Measurements from ENCODE around the gene C22orf15. TPM values are rescaled to one million over a fixed set of nuclear protein-coding genes. Genes with fewer than 3 reads are reported as not detected.
A peak's percentile ranks its signal among the peaks of the same experiment; 100 is the strongest.

C22orf15 gene
- total RNA-seq, 1 donor from 2014 or later, result 0.36 TPM

DNA sequence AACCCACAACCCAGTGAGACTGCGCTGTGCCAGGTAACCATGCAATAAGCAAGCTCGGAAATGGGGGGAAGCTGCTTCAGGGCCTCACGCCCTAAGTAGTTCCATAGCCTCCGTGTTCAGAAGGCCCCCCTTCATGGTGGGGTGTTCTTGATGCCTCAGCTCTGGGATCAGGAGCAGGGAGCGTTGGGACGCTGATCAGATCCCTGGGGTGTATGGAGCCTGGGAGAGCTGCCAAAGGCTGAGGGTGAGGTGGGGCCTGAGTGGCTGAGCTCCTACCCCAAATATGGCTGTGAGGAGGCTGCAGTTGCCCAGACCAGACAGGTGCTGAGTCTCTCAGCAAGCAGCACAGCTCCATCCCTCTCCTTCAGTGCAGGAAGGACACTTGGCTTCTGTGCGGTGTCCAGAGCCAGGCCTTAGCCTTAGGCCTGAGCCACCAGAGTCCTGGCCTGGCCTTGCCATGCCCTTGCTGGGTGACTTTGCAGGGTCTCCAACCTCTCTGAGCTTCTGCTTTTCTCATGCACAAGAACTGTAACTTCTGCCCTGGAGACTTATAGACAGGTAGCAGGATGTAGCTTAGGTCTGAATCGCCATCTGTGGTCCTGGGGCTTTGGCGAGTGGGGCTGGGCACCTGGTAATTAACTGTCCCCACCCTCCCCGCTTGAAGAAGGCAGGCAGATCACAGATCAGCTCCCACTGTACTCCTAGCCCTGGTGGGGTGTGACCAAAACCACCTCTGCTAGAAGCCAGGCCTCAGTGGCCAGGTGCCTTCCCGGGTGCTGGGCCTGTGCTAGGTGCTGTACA, 15.2 kb downstream of the C22orf15 start:
- no peaks in the 10 kb centered on the region for H3K9me3 Mint-ChIP-seq
- peaks cover 9% of the 10 kb centered on the region for H3K36me3 Mint-ChIP-seq
- H3K4me3 Mint-ChIP-seq, result no peak overlapping the region
- no peak for DNase-seq (ENCODE audit: low spot score in 2 of 2, unreplicated experiment in 2 of 2)
- H3K4me1 Mint-ChIP-seq, result peaks cover 40% of the 10 kb centered on the region
- no peaks in the 10 kb centered on the region for H3K27me3 Mint-ChIP-seq (ENCODE audit: low read depth)
- no peak overlapping the region for H3K27ac Mint-ChIP-seq
- TF ChIP-seq CTCF (IDR thresholded peaks at IDR 0.05; ENCODE audit: unreplicated experiment), result no peak

GRCh38 chr22:23778577-23778900, 15.7 kb downstream of the C22orf15 start:
- no peaks in the 10 kb centered on the region for H3K9me3 Mint-ChIP-seq
- H3K27me3 Mint-ChIP-seq (ENCODE audit: low read depth), result no peaks in the 10 kb centered on the region
- no peak for DNase-seq (ENCODE audit: low spot score in 2 of 2, unreplicated experiment in 2 of 2)
- peak overlapping the region; percentile 50 for H3K27ac Mint-ChIP-seq
- H3K4me1 Mint-ChIP-seq, result peaks cover 35% of the 10 kb centered on the region
- H3K4me3 Mint-ChIP-seq, result no peak overlapping the region
- H3K36me3 Mint-ChIP-seq, result peaks cover 9% of the 10 kb centered on the region
- no peak for TF ChIP-seq CTCF (IDR thresholded peaks at IDR 0.05; ENCODE audit: unreplicated experiment)

GRCh38 chr22:23779083-23779482, 16.3 kb downstream of the C22orf15 start:
- Mint-ChIP-seq H3K27ac (no peak overlapping the region), H3K9me3 (no peaks in the 10 kb centered on the region), H3K4me3 (no peak overlapping the region), H3K4me1 (peaks cover 30% of the 10 kb centered on the region), H3K27me3 (ENCODE audit: low read depth) (no peaks in the 10 kb centered on the region), H3K36me3 (peaks cover 9% of the 10 kb centered on the region)
- DNase-seq (ENCODE audit: low spot score in 2 of 2, unreplicated experiment in 2 of 2), result no peak
- no peak for TF ChIP-seq CTCF (IDR thresholded peaks at IDR 0.05; ENCODE audit: unreplicated experiment)

- Mint-ChIP-seq H3K9me3 (no peaks in the 10 kb centered on the region), H3K27ac (no peak overlapping the region), H3K4me3 (no peak overlapping the region), H3K4me1 (peaks cover 24% of the 10 kb centered on the region), H3K27me3 (ENCODE audit: low read depth) (no peaks in the 10 kb centered on the region), H3K36me3 (peaks cover 9% of the 10 kb centered on the region)
- no peak for TF ChIP-seq CTCF (IDR thresholded peaks at IDR 0.05; ENCODE audit: unreplicated experiment)
- DNase-seq (ENCODE audit: low spot score in 2 of 2, unreplicated experiment in 2 of 2), result no peak
These were observed 16.9 kb downstream of the C22orf15 start for GRCh38 chr22:23779731-23780130.

DNA sequence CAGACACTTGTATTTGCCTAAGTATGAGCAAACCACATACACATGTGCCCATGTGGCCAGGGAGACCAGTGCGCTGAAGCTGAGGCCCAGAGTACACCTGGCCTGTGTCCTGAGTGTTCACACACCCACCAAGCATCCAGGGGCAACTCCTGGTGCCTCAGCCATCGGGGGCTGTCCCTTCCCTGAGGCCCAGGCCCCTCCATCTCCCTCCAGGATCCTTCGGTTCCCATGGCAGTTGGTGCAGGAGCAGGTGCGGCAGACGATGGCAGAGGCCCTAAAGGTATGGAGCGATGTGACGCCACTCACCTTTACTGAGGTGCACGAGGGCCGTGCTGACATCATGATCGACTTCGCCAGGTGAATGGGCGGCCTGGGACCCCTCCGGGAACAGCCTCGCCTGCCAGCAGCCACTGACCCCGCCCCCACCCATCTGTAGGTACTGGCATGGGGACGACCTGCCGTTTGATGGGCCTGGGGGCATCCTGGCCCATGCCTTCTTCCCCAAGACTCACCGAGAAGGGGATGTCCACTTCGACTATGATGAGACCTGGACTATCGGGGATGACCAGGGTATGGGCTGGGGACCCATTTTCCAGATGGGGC, 17.5 kb downstream of the C22orf15 start:
- H3K9me3 Mint-ChIP-seq, result no peaks in the 10 kb centered on the region
- peaks cover 9% of the 10 kb centered on the region for H3K36me3 Mint-ChIP-seq
- no peak for TF ChIP-seq CTCF (IDR thresholded peaks at IDR 0.05; ENCODE audit: unreplicated experiment)
- H3K4me3 Mint-ChIP-seq, result no peak overlapping the region
- H3K4me1 Mint-ChIP-seq, result peaks cover 19% of the 10 kb centered on the region
- no peak for DNase-seq (ENCODE audit: low spot score in 2 of 2, unreplicated experiment in 2 of 2)
- H3K27ac Mint-ChIP-seq, result no peak overlapping the region
- no peaks in the 10 kb centered on the region for H3K27me3 Mint-ChIP-seq (ENCODE audit: low read depth)
